GM21367 (cell line): Measurements from ENCODE around the gene CSKMT.
A peak's percentile ranks its signal among the peaks of the same experiment; 100 is the strongest.
"Not testable (repeated sequence)": the region's sequence is repeated elsewhere in the genome, so short reads cannot be mapped to it uniquely, and the experiment has no call there.

Experiments used
- ATAC-seq: cut with Tn5 transposase; IDR thresholded peaks from one replicate; pipeline ENCODE4 v1.9.1; 2021; ENCODE audit not compliant: unreplicated experiment

CSKMT gene

DNA sequence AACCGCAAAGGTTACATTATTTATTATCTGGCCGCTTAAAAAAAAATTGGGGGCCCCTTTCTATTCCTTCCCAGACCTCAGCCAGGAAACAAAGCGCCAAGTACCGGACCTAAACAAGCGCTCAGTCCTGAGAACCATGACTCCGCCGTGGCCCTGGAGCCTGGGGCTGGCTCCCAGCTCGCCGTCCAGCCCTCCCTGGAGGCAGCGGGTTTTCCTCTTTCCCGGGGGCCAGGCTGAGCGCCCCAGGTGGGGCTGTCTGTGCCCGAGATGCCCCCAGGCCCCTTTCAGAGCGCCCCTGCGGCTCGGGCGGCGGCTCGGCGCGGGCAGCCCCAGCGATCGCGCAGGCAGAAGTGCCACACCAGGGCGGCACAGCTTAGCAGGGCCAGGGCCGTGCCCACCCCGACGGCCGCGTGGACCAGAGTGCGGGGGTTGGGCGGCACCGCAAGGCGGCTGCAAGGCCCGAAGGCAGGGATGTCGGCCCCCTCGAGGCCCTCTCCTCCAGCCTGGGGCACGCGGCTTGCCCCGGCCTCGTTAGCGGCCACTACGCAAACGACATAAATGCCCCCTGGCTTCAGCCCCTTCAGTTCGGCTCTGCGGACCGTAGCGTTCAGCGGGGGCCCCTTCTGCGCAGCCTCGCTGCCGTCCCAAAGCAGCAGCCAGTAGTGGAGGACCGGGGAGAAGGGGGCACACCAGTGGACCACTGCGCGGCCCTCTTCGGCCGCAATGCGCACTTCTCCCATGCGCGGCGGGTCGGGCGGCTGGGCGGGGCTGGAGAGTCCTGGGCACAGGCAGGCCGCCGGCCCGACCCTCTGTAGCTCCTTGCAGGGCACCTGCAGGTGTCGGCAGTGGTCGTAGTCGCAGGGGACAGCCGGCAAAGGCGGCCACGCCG, 22.6 kb downstream of the CSKMT start:
- no peak for ATAC-seq

DNA sequence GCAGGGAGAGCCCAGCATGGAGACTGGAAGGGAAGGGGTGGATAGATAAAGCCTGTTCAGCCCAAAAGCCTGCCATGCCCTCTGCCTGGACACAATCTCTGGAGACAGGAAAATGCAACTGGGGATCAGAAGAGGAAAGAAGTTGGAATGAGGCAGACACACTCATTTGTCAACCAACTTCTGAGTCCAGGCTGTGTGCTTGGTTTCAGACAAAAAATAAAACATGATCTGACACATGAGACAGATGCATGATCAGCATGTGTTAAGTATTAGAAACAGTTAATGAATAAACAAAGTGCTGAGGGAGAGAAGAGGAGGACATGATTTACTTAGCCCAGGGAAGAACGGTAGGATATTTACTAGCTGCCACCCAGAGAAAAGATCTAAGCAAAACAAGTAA, 23.4 kb downstream of the CSKMT start:
- no peak for ATAC-seq

GRCh38 chr11:62689421-62690183, 24.5 kb downstream of the CSKMT start, which contains the start of gene LRRN4CL:
LRRN4CL (minus strand) TSS chr11:62689530; CDS start chr11:62688508, 1,022 bp downstream.
- no peak for ATAC-seq

DNA sequence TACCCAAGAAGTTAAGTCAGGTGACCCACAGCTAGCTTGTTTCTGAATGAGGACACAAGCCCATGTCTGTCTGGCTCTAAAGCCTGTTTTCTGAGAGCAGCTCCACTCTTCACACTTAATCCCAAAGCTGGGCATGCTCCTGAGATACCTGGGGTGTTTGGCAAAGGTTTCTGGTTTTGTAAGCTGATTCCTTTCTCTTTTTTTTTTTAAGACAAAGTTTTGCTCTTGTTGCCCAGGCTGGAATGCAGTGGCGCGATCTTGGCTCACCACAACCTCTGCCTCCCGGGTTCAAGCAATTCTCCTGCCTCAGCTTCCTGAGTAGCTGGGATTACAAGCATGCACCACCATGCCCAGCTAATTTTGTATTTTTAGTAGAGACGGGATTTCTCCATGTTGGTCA, 28.5 kb downstream of the CSKMT start:
- ATAC-seq: not testable (repeated sequence)

DNA sequence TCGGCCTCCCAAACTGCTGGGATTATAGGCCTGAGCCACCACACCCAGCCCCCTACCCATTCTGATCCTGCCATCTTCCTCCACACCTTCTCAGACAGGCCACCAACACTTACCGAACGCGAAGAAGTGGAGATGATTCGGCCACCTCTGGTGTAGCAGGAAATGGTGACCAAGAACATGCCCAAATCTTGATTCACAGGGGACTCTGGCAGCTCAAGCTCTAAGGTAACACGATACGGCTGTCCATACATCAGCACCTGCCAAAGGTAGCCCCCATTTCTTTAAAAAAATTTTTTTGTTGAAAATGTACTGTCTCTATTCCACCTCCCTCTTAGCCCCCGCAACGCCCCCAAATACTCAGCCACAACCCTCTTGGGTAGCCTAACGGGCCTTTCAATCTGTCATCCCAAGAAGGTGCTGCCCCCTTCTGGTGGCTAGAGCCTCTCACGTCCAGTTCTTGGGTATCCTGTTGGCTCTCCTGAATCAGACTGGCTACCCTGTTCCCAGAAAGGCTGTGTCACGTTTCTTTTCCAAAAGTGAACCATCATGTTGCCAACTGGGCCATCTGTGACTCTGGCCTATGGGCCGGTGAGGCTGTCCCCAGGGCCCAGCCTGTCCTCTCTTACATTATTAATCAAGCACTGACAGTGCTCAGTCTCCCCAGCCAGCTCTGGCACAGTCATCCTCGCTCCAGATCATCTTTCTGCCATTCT, 29.5 kb downstream of the CSKMT start:
- no peak for ATAC-seq

GRCh38 chr11:62702246-62702645, 37.1 kb downstream of the CSKMT start:
- no peak for ATAC-seq

GRCh38 chr11:62703921-62704320, 38.8 kb downstream of the CSKMT start:
- ATAC-seq: not testable (repeated sequence)

GRCh38 chr11:62705413-62705812, 40.3 kb downstream of the CSKMT start:
- no peak for ATAC-seq

- ATAC-seq: peak; percentile 54
Observed at GRCh38 chr11:62705880-62706849, 41.1 kb downstream of the CSKMT start.

- ATAC-seq: no peak
Observed at GRCh38 chr11:62706850-62707247, 41.7 kb downstream of the CSKMT start.

DNA sequence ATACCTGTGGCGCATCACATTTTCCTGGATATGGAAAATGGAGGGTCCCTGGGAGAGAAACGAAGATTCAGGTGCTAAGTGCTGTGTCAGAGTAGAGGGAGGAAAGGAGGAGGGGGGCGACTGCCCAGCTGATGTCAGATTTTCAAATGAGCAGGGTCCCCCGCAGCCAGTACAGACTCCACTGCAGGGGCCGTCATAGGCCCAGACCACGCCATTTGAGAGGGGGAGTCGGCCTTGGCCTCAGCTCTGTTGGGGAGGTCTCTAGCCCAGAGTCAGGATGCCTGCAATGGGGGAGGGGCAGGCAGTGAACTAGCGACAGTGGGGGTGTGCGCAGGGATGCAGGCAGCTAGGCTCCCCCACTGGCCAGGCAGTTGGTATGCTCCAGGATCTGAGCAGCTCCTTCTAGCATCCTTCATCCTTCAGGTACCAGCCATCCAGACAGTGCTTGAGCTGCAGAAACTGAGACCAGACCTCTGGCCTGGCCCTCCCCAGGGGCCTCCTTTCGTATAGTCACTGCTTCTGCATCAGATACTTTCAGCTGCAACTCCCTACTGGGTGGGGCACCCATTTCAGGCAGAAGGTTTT, 42.3 kb downstream of the CSKMT start, which contains the start of the genes BSCL2 and GNG3:
BSCL2 (minus strand) TSS at position 148 of the 585 bp plus-strand sequence. CDS start 229 bp downstream, outside the sequence.
GNG3 (plus strand) TSS at position 400 of the 585 bp plus-strand sequence. CDS start 620 bp downstream, outside the sequence.
- no peak for ATAC-seq

- ATAC-seq: no peak
Observed at GRCh38 chr11:62708392-62708791, 43.3 kb downstream of the CSKMT start.

DNA sequence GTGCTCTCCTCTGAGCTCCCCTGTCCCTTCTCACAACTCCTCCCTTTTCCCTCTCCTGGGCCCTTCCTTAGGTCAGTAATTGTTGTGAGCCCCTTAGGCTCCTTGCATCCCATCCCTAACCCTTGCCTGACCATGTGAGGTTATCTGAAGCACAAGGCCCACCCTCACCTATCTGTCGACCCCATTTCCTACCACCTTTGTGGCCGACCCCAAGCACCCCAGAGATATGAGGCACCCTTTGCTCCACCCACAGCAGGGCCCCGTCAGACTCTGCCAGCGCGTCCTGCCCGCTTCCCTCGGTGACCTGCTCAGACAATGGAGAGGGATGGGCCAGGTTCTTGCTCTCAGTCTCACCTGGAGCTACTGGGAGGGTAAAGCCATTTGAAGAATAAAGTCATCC, 43.7 kb downstream of the CSKMT start:
- no peak for ATAC-seq

DNA sequence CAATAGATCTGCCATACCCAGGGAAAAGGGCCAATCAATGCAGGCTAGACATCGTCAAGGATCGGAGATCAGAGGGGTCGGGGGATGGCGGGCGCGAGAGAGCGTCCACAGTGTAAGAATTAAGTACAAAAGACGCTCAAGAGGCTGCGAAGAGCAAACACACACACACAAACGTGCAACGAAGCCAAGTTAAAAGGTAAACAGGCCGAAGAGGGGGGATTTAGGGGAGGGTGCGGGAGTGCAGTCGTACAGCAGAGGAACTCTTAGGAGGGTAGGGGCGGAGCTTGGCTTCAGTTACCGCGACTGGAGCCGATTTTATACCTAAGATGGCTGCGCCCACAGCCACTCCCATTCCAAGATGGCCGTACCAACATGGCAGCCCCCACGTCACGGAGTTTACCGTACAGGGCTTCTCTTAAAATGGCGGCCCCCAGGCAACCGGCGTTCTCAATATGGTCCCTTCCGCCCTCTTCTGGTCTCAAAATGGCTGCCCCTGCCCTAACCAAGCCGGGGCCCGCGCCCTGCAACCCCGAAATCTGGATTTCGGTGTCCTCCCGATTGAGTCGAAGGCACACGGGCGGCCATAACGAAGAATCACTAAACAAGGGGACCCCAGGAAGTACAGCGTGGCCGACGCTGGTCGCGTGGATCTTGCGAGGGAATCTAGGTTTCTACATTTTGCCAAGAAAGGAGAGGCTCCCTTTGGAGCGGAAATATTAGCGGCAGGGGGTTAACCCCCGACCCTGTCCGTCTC, 44.3 kb downstream of the CSKMT start:
- ATAC-seq: peak; percentile 56

GRCh38 chr11:62710001-62710345, 44.9 kb downstream of the CSKMT start:
- no peak for ATAC-seq

GRCh38 chr11:62712276-62712812, 47.2 kb downstream of the CSKMT start:
- ATAC-seq: no peak

DNA sequence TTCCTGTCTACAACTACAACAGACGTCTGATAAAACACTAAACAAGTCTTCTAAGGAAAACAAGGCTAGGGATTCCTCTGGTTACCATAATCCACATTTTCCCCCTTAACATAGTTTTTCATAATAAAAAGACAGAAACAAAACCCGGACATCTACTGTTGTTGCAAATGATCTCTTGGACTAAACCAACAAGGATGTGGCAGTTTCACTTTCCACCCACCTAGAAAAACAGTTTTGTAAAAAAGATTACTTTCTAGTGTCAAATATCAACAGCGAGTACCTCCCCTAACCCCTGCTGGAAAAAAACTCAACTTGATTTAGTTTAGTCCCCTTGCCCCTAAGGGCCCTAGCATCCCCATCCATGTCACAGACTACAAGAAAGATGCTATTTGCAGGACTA, 47.7 kb downstream of the CSKMT start:
- no peak for ATAC-seq

DNA sequence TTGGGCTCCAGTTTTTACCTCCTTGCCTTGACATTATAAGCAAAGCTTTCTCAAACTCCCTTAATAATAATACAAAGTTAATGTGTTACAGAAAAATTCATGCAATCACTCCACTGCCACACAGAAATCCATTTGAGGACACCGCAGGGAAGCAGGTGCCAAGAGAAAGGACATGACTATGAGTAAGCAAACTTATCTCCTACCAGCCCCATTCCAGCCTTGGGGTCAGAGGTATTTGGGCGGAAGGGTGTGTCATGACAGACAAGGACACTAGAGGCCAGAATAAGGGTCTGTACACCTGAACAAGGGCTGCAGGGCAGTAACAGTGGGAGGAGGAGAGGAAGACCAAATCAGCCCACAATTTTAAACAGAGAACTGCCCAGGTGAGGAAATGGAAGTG, 48.2 kb downstream of the CSKMT start:
- ATAC-seq: no peak
